HG02763 (cell line): ENCODE measurements around the gene DHRSX.

Source experiments
- ATAC-seq: cut with Tn5 transposase; IDR thresholded peaks from one replicate; pipeline ENCODE4 v1.9.1; 2021; ENCODE audit warnings: mild to moderate bottlenecking, moderate library complexity; ENCODE audit not compliant: unreplicated experiment

DHRSX gene

DNA sequence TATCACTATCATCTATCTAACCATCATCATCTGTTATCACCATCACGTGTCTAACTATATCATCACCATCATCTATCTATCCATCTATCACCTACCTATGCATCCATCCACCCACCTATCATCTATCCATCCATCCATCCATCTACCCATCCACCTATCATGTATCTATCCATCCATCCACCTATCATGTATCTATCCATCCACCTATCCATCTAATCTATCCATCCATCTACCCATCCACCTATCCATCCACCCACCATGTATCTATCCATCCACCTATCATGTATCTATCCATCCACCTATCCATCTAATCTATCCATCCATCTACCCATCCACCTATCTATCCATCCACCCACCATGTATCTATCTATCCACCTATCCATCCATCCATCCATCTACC lies 316.7 kb downstream of the DHRSX start:
- ATAC-seq = no peak

DNA sequence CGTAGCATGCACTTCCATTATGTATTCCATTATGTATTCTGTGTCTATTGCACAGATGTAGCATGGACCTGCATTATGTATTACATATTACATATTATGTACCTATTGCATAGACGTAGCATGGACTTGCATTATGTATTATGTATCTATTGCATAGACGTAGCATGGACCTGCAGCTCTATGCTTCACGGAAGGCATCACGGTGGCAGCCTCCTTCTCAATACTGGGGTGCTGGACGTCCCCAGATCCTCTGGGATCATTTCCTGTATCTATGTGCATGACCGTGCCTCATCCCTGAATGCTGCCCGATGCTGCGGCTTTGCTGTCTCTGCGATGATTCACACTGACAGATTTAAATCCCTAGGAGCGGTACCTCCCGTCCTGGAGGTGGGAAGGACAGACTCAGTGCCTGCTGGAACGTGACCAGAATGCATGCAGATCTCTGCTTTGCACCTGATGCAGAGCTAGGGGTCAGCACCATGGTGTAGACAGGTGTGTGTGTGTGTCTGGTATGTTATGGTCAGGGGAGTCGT lies 317.5 kb downstream of the DHRSX start:
- ATAC-seq = no peak

DNA sequence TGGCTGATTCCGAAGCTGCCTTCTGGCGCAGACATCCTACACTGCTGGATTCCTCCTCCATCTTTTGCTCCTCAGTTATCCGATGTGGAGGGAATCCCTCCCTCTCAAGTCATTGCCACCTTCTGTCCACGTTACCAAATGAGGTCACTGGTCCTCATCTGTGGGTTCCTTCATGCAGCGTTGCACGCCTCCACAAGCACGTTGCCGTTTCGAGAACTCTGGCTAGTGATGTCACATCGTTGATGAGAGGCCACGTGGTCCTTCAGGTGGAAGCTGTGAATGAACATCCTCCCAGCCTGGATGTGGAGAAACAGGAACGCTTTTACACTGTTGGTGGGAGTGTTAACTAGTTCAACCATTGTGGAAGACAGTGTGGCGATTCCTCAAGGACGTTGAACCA lies 323.2 kb downstream of the DHRSX start:
- ATAC-seq = no peak

DNA sequence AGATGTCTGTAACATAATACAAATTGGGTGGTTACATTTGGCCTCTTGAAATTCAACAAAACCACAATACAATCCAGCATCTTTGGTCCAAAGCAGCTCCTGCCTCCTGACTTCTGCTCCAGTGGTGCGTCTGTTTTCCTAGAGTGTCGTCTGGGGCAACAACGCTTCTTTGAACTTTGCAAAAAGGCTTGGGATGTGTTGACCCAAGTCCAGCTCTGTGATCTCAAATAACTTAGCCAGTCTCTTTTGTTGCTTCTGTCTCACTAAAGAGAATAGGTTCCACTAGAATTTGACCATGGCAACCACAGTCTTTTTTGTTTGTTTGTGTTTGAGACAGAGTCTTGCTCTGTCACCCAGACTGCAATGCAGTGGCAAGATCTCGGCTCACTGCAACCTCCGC lies 324.0 kb downstream of the DHRSX start:
- ATAC-seq = no peak

DNA sequence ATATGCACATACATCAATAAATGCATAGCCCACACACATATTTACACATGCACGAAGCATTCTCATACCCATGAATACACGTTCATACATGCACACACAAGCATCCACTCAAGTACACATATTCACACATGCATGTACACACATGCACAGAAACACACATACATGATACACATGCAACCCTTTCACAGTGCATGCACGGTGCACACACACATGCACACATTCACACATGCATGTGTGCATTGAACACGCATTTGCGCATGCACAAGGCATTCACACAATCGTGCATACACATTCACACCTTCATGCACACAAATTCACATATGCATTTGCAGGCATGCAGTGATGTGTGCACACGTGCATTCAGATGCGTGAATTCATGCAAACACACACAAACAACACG lies 324.5 kb downstream of the DHRSX start:
- ATAC-seq = no peak

DNA sequence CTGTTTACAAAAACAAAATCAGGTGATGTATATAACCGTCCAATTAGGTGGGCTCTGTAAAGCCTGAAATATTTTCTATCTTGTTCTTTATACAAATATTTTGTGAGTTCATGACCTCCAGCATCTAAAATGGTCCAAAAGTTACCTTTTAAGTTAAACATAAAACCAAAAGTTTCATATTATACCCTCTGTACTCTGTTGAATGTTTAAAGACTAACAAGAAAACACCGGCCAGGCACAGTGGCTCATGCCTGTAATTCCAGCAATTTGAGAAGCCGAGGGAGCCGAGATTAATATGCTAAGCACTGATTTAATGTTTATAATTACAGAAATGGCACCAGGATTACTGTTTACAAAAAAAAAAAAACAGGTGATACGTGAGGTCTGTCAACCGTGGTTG lies 328.4 kb downstream of the DHRSX start:
- ATAC-seq = no peak
